Measurements from ENCODE around the gene NDUFAF4. TPM values are rescaled to one million over a fixed set of nuclear protein-coding genes. Genes with fewer than 3 reads are reported as not detected.

NDUFAF4 gene
- total and polyA plus RNA-seq, 2 donors (not counting 3 experiments of a cell fraction or from before 2014, with no cell fraction given), result 8.8 to 44.6 TPM

- Histone ChIP-seq H3K9me1 (replicated peaks; ENCODE audit: control insufficient read depth, extremely low read depth, insufficient read depth, low read length) (no peaks in the 10 kb centered on the region), H4K20me1 (replicated peaks; ENCODE audit: control insufficient read depth, extremely low read depth, insufficient read depth, low read length) (no peaks in the 10 kb centered on the region), H3K27ac (ENCODE audit: insufficient read depth, low read depth, low read length) (no peak overlapping the region), H3K4me3 (replicated peaks in 1 of 3; ENCODE audit: insufficient read depth in 1 of 3, low read depth in 1 of 3, low read length in 3 of 3) (no peak overlapping the region), H3K4me2 (ENCODE audit: insufficient read depth, low read length) (no peak overlapping the region), H2AFZ (ENCODE audit: low read depth, low read length) (no peak overlapping the region), H3K27me3 (ENCODE audit: control insufficient read depth in 2 of 2, insufficient read depth in 2 of 2, low read length in 2 of 2) (peaks cover 5 to 21% of the 10 kb centered on the region in 2 experiments), H3K9me3 (replicated peaks; ENCODE audit: control insufficient read depth, insufficient read depth, low read length) (no peaks in the 10 kb centered on the region), H3K79me2 (ENCODE audit: control insufficient read depth, insufficient read depth, low read length) (no peaks in the 10 kb centered on the region), H3K4me1 (ENCODE audit: control insufficient read depth, extremely low read depth, insufficient read depth, low read length) (no peaks in the 10 kb centered on the region), H3K36me3 (ENCODE audit: control insufficient read depth in 2 of 2, extremely low read depth in 1 of 2, insufficient read depth in 2 of 2, low read length in 2 of 2) (no peaks in the 10 kb centered on the region), H3K9ac (replicated peaks; ENCODE audit: extremely low read depth, insufficient read depth, low read length) (no peak overlapping the region)
- ChIA-PET POLR2A (no interaction called here), CTCF (interaction anchor here (1.0 to 3.6 kb wide), 2 partner anchors 8 to 10 kb away, joined by 4 to 22 read pairs; partner anchors contain the start of gene NDUFAF4)
- BruUV-seq (replicated peaks), result no TSS peak
- intact Hi-C loops (cut with micrococcal nuclease) (no loop called here), dilution Hi-C loops (cut with MboI; ENCODE audit: extremely low pct_ligation_motif_present, low sequenced_read_pairs) (no loop called here)
- no peak for FAIRE-seq
- TF ChIP-seq JUN (IDR thresholded peaks at IDR 0.05; ENCODE audit: borderline replicate concordance, insufficient read depth, insufficient read length, low read depth) (no peak), MYC (IDR thresholded peaks at IDR 0.05; ENCODE audit: low read depth, low read length) (no peak), CTCF (IDR thresholded peaks at IDR 0.05; ENCODE audit: extremely low read depth in 1 of 2, insufficient read depth in 1 of 2, low read depth in 1 of 2, low read length in 2 of 2) (no peak), POLR2AphosphoS5 (IDR thresholded peaks at IDR 0.05; ENCODE audit: insufficient read depth, low read depth, low read length) (no peak), MAX (IDR thresholded peaks at IDR 0.05; ENCODE audit: insufficient read depth, insufficient read length) (no peak)
- DNase-seq (ENCODE audit: low read depth, low spot score), result no peak
These were observed 9.8 kb upstream of the NDUFAF4 start for GRCh38 chr6:96907498-96907897.

GRCh38 chr6:96900873-96901272 lies 3.2 kb upstream of the NDUFAF4 start:
- DNase-seq (ENCODE audit: low read depth, low spot score), result no peak
- Histone ChIP-seq H2AFZ (ENCODE audit: low read depth, low read length) (no peak overlapping the region), H4K20me1 (replicated peaks; ENCODE audit: control insufficient read depth, extremely low read depth, insufficient read depth, low read length) (no peaks in the 10 kb centered on the region), H3K27ac (ENCODE audit: insufficient read depth, low read depth, low read length) (no peak overlapping the region), H3K4me2 (ENCODE audit: insufficient read depth, low read length) (no peak overlapping the region), H3K9me3 (replicated peaks; ENCODE audit: control insufficient read depth, insufficient read depth, low read length) (no peaks in the 10 kb centered on the region), H3K36me3 (ENCODE audit: control insufficient read depth in 2 of 2, extremely low read depth in 1 of 2, insufficient read depth in 2 of 2, low read length in 2 of 2) (peaks cover 0 to 3% of the 10 kb centered on the region in 2 experiments), H3K4me3 (replicated peaks in 1 of 3; ENCODE audit: insufficient read depth in 1 of 3, low read depth in 1 of 3, low read length in 3 of 3) (no peak overlapping the region), H3K27me3 (ENCODE audit: control insufficient read depth in 2 of 2, insufficient read depth in 2 of 2, low read length in 2 of 2) (peaks cover 5 to 14% of the 10 kb centered on the region in 2 experiments), H3K4me1 (ENCODE audit: control insufficient read depth, extremely low read depth, insufficient read depth, low read length) (peaks cover 24% of the 10 kb centered on the region), H3K9me1 (replicated peaks; ENCODE audit: control insufficient read depth, extremely low read depth, insufficient read depth, low read length) (no peaks in the 10 kb centered on the region), H3K9ac (replicated peaks; ENCODE audit: extremely low read depth, insufficient read depth, low read length) (no peak overlapping the region), H3K79me2 (ENCODE audit: control insufficient read depth, insufficient read depth, low read length) (peaks cover 16% of the 10 kb centered on the region)
- no peak for FAIRE-seq
- BruUV-seq (replicated peaks), result no TSS peak
- intact Hi-C loops (cut with micrococcal nuclease) (no loop called here), dilution Hi-C loops (cut with MboI; ENCODE audit: extremely low pct_ligation_motif_present, low sequenced_read_pairs) (no loop called here)
- ChIA-PET POLR2A (no interaction called here), CTCF (no interaction called here)
- TF ChIP-seq MAX (IDR thresholded peaks at IDR 0.05; ENCODE audit: insufficient read depth, insufficient read length) (no peak), GATA2 (IDR thresholded peaks at IDR 0.05; ENCODE audit: insufficient read depth, insufficient read length, low read depth, low read length) (no peak), JUN (IDR thresholded peaks at IDR 0.05; ENCODE audit: borderline replicate concordance, insufficient read depth, insufficient read length, low read depth) (no peak)

Measured in endothelial cell of umbilical vein (primary cell).